ENCODE measurements around the gene B3GNT9. TPM values are rescaled to one million over a fixed set of nuclear protein-coding genes. Genes with fewer than 3 reads are reported as not detected.

The B3GNT9 gene
- total RNA-seq, 4 donors from 2014 or later: 1.5 to 69.1 (median 5.5) TPM

GRCh38 chr16:67157106-67157748 lies 6.4 kb upstream of the B3GNT9 start:
- WGBS, 2 donors (ENCODE audit: low coverage in 1 of 2): 83 to 88% methylated on average over 3 to 7 of the region's 7 CpGs
- Histone ChIP-seq H3K9me3 (no peaks in the 10 kb centered on the region), H3K4me1 (peaks cover 12 to 53% (median 40%) of the 10 kb centered on the region in 4 donors), H3K4me3 (no peak overlapping the region), H3K27ac (peak overlapping the region in 3 of 4 donors; percentile 90 to 93 (median 92)), H3K27me3 (peaks cover 9% of the 10 kb centered on the region), H3K36me3 (no peaks in the 10 kb centered on the region)
- intact Hi-C loops (cut with DNase I; ENCODE audit: low total_unique reads) (loop anchor here (2.0 kb wide), 1 partner anchor 178 kb away; no protein-coding TSS in a partner anchor), in situ Hi-C loops (cut with MboI; ENCODE audit: low pct_ligation_motif_present in 1 of 4, low pct_unique_long_range_greater_than_20kb in 1 of 4, low sequenced_read_pairs in 3 of 4) (loop anchor here in 3 of 4 donors (10.0 to 25.0 kb wide), 3 partner anchors 142 to 195 kb away; partner anchors contain the start of genes CES3 (in 1 of the 3) and CES4A (in 1 of the 3))
- DNase-seq: no peak
- TF ChIP-seq CTCF (IDR thresholded peaks at IDR 0.05): no peak
- TF ChIP-seq POLR2A (IDR thresholded peaks at IDR 0.05): no peak
- no peak for TF ChIP-seq POLR2AphosphoS5 (IDR thresholded peaks at IDR 0.05)
- TF ChIP-seq EP300 (IDR thresholded peaks at IDR 0.05; ENCODE audit: low read depth): no peak

- H3K27me3 ChIP-seq: no peaks in the 10 kb centered on the region
- H3K27ac ChIP-seq: no peak overlapping the region
- H3K36me3 ChIP-seq: no peaks in the 10 kb centered on the region
- WGBS, 2 donors (ENCODE audit: low coverage in 1 of 2): 0 to 56% methylated on average over 1 to 15 of the region's 15 CpGs
- no peak overlapping the region for H3K4me3 ChIP-seq
- TF ChIP-seq POLR2AphosphoS5 (IDR thresholded peaks at IDR 0.05) (no peak), EP300 (IDR thresholded peaks at IDR 0.05; ENCODE audit: low read depth) (no peak), POLR2A (IDR thresholded peaks at IDR 0.05) (no peak), CTCF (IDR thresholded peaks at IDR 0.05) (no peak)
- DNase-seq: no peak
- H3K9me3 ChIP-seq: no peaks in the 10 kb centered on the region
- peaks cover 11 to 48% (median 38%) of the 10 kb centered on the region in 4 donors for H3K4me1 ChIP-seq
- in situ Hi-C loops (cut with MboI; ENCODE audit: low pct_ligation_motif_present in 1 of 4, low pct_unique_long_range_greater_than_20kb in 1 of 4, low sequenced_read_pairs in 3 of 4): loop anchor here in 3 of 4 donors (10.0 to 25.0 kb wide), 3 partner anchors 141 to 194 kb away; partner anchors contain the start of genes CES3 (in 1 of the 3) and CES4A (in 1 of the 3)
- intact Hi-C loops (cut with DNase I; ENCODE audit: low total_unique reads): loop anchor here (2.0 kb wide), 1 partner anchor 177 kb away; no protein-coding TSS in a partner anchor
Measured at GRCh38 chr16:67156143-67156844, 5.5 kb upstream of the B3GNT9 start.

- Histone ChIP-seq H3K27ac (no peak overlapping the region), H3K4me3 (peak overlapping the region in 2 of 4 donors; percentile 12 to 30), H3K36me3 (no peaks in the 10 kb centered on the region), H3K9me3 (no peaks in the 10 kb centered on the region), H3K4me1 (peaks cover 11 to 49% (median 38%) of the 10 kb centered on the region in 4 donors), H3K27me3 (peaks cover 5% of the 10 kb centered on the region)
- 23 to 43% methylated on average over 4 to 40 of the region's 74 CpGs for WGBS, 2 donors (ENCODE audit: low coverage in 1 of 2)
- peak; percentile 80 for DNase-seq
- peak; percentile 56 to 98 (median 96) for TF ChIP-seq CTCF (IDR thresholded peaks at IDR 0.05)
- peak in 1 of 3 donors; percentile 26 for TF ChIP-seq POLR2AphosphoS5 (IDR thresholded peaks at IDR 0.05)
- no peak for TF ChIP-seq EP300 (IDR thresholded peaks at IDR 0.05; ENCODE audit: low read depth)
- no peak for TF ChIP-seq POLR2A (IDR thresholded peaks at IDR 0.05)
- in situ Hi-C loops (cut with MboI; ENCODE audit: low pct_ligation_motif_present in 1 of 4, low pct_unique_long_range_greater_than_20kb in 1 of 4, low sequenced_read_pairs in 3 of 4) (loop anchor here in 3 of 4 donors (10.0 to 25.0 kb wide), 3 partner anchors 141 to 193 kb away; partner anchors contain the start of genes CES3 (in 1 of the 3) and CES4A (in 1 of the 3)), intact Hi-C loops (cut with DNase I; ENCODE audit: low total_unique reads) (loop anchor here (2.0 kb wide), 1 partner anchor 177 kb away; no protein-coding TSS in a partner anchor)
Measured at GRCh38 chr16:67155295-67156142, 4.7 kb upstream of the B3GNT9 start.

Measured in transverse colon (tissue), 4 donors.